ENCODE data around the gene SIM2.

The SIM2 gene

DNA sequence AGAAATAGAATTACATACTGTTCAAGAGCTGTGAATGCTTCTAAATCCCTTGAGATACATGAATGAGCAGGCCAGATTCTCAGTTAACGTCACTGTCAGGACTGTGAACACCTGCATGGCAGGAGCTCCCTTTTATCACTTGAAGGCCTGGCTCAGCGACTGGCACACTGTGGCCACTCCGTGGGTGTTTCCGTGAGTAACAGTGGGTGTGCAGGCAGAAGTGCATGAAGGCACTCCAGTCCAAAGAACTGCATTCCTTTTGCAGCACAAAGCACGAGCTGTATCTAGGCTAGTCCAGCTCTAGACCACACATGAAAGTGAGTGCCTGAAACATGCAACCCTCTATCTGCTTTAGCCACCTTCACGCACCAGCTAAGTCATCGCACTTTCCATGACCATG lies 9.6 kb upstream of the SIM2 start:
- DNase-seq, result no peak

DNA sequence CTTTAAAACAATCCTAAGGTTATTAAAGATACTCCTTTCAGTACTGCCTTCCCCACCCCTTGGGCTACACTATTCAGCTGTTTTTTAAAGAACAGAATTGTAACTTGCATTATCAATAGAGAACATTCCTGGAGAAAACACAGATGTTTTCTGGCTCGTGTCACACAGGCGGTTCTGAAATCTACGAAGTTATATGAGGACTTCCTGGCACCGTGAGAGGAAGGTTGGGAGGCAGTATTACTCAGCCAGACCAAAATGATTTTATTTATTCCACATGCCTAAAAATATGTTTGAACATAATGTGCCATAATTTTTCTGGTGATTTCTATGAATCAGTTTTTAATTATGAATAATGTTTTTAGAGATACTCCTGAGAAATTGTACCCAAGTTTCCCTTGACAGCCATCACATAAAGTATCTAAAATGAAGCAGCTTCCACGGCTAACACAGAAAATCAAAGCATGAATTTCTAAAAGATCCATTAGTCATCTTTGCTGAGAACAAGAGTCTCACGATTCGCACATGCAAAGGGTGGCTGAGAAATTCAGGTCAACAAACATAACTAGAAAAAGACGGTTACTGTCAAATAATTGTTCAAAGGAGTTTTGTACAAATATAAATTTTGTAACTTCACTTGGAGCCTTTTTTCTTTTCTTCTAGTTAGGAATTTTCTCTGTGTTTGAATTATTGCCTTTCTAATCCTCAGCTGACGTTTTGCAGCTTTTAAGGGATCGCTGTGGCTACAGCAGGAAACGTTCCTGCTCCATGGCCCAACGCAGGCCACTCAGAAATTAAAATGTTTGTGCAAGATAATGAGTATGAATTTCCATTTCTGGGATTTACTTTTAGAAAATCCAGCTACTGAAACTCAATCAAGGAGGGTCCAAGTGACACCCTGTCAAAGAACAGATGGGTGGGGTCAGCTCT lies 8.0 kb upstream of the SIM2 start:
- no peak for DNase-seq

DNA sequence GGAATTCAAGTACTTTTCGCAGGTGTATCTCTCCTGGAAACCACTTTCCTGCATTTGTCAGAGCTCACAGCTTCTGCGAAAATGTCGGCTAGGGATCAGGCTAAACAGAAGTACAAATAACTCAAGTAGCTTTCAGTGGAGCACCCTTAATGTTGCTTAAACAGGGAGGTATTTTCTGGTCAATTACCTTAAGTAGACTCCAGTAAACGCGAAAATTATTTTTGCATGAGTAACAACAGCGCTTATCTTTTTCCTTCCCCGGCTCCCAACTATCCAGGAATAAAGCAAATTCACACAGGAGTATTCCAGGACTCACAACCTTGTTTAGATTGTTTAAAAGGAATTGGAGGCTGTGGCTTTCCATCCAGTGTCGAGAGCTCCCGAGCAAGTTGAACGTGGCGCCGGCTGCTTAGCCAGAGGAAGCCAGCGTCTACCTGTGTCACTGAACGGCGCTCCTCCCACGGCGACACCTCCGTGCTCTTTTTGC lies 7.3 kb upstream of the SIM2 start:
- no peak for DNase-seq

DNA sequence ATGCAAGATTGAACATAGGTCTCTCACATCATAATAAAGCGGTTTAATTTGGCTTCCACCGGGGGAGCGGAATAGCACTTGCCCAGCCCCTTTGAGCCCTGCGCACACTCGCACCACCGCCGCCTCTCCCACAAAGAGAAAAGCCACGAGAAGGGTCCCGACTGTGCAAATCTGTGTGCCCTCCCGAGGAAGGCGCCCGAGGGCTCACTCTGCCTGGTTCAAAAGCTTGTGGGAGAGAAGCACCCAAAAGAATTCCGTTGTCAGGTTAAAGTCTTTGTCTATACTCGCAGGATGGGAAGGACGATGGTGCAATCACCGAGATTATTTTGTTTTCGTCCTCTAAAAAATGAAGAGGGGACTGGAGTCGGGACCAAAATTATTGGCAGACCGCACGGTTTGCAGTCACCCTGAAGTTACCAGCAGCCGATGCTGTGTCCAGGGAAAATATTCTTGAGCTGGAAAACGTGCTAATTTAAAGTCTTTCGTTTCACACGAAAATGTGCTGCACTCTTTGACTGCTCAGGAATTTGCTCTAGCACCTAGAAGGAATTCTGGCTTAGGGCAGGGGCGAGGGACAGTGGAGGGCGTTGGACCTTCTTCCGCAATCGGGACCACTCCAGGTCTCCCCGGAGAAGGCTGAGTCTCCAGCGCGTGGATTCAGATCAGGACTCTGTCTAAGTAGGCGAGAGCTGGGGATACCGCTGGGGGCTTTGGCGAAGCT lies 6.6 kb upstream of the SIM2 start:
- no peak for DNase-seq

DNA sequence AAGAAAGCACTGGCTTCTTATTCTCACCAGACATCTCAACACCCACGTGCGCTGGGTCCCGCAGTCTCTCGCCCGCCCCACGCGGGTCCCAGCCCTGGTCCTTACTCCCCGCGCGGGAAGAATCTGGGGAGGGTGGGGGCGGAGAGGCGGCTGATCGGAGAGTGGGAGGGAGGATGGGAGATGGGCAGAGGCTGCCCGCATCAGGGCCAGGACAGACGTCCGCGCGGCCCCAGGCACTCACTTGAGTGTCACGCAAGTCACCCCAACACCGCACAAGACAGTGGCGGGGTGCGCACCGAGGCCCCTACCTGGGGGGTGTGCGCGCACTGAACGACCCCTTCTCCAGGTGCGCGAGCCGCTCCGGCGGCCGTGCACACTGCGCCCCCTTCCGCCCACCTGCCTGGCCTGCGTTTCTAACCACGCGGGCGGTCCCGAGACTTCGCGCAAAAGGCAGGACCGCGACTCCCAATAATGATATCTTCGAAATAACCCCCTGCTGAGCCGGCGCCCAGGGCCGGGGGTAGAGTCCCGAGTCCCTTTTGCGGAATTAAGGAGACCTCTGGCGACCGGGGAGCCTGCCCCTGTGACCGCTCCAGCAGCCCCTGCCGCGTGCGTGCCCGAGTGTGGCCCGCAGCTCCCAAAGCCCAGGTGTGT lies 6.0 kb upstream of the SIM2 start:
- no peak for DNase-seq

DNA sequence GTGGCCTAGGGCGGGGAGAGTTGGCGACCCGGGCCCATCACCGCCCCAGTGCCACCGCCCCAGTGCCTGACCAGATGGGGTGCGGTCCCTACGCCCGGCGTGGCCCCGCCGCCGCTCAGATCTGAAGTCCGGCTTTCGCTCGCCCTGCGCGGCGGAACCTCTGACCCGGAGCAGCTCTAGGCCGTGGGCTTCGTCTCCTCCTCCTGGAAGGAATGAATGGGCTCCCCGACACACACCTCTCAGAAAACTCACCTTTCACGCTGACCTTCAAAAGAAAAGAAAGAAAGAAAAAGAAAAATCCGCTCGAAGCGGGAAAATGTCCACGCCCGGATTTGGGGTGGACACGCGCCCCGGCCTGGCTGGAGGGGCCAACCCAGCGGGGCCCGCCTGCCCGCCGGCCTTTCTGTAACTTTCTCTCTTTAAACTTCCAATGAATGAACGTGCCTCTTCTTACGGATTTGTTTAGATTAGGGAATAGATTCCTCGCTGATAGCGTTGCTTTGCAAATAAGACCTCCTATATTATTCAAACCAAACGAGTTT lies 5.4 kb upstream of the SIM2 start:
- DNase-seq, result no peak

DNA sequence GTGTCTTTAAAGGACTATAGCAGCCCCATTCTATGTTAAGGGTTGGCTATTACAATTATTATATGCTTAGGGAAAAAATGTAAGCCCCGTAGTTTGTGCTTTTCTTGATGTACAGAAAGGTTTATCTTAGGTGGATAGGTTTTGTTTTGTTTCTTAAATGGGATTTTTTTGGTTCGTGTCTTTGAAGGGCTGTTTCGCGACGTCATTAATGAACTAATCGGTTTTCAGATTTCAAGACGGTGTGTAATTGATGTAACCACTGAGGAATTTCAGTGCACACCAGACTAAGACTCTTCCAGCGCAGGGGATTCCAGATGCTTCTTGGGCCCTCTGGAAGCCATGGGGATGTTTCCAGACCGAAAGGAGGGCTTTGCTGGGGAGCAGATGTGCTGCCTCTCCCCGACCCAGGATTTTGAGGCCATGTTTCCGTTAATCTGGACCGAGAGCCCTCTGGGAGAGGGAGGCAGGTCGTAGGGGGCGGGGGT lies 4.8 kb upstream of the SIM2 start:
- DNase-seq, result no peak

DNA sequence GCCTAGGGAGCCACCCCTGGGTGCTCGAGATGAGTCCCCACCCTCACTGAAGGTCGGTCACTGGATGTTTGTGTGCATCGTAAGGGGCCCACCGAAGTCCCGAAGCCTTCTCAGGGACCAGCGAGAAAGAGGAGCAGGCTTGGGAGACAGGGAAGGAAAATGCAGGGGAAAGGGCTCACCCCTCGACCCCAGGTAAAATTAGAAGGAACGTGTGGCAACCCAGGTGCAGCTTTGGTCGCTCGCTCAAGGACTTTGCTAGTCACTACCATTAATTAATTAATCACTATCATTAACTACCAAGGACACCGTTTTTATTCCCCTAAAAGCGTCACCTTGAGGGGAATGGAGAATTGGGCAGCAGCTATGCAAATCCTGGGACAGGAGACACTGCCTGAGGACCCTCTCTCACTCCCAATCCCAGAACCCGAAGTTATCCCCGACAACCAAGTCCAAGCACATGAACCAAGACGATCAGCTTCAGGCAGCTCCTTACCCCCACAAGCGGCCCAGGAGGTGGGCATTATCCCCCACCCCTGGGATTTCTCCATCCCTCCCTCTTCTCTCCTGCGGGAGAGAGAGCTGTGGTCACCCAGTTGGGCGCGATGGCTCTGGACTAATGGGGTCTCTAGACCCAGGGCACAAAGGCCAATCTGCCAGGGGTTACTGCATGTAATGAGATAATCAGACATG lies 4.2 kb upstream of the SIM2 start:
- DNase-seq, result no peak

DNA sequence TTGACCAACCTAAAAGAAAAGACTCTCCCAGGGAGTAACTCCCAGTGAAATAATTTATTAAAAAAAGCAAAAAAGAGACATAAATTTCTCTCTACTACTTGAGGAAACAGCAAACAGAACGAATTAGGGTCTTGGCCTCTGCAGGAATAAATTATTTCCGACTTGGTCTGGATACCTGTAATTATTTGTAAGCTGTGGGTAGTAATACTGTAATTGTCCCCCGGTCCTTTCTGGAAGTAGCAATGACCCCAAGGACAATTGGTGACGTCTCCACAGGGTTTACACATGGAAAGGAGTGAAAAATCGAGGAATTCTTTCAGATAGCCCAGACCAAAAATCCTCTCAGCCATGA lies 3.7 kb upstream of the SIM2 start:
- DNase-seq, result no peak

DNA sequence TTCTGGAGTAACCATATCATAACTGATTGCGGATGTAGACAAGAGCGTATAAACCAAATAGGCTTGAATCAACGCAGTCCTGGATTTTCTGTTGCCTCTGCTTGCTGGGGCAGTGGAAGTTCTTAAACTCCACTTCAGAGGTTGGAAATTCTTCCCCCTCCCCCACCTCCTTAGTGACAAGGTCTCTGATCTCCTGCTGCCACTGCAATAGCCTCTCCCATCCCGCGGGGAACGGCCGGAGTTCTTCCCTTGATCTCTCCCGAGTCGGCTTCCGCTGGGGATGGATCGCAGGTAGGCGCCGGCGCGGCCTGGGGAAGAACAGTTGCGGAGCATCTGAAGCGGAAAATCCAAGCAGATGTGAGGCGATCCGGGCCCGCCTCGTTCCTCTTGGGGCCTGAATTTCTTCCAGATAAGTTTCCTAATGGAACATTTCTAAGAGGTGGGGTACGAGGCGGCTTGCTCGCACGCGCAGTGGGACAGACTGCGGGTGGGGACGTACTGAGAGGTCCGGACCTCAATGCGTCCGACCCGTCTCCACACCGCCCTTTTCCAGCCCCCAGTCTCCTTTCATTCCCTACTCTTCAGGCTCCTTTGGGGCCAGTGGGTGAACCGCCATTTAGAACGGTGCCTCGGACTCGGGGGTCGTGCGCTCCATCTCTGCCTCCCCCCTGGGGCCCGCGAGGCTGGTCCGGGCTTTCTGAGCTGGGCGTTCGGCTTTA lies 3.1 kb upstream of the SIM2 start:
- DNase-seq, result no peak

DNA sequence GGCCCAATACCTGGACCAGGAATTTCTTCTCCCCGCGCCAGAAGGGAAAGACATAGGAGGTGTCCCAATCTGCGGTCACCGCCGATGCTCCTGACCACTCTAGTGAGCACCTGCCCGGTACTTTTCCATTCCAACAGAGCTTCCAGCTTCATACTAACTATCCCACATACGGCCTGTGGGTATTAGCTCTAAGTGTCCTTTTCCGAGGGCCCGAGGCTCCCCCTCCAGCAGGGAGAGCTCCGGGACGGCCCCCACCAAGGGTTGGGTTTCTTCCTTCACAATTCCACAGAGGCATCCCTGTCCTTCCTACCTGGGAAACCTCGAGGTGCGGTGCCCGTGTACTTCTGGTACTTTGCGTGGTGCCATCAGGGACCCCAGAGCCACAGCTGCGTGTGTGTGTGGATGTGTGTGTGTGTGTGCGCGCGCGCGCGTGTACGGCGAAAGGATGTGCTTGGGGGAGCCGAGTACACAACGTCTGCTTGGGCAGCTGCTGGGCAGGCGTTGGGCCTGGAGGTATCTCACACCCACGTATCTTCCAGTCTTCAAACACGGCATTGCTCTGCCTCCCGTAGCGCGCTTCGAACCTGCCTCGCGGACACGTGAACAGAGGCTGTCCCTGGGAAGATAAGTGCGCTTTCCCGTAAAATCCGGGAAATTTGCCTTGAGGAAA lies 2.4 kb upstream of the SIM2 start:
- DNase-seq, result no peak

DNA sequence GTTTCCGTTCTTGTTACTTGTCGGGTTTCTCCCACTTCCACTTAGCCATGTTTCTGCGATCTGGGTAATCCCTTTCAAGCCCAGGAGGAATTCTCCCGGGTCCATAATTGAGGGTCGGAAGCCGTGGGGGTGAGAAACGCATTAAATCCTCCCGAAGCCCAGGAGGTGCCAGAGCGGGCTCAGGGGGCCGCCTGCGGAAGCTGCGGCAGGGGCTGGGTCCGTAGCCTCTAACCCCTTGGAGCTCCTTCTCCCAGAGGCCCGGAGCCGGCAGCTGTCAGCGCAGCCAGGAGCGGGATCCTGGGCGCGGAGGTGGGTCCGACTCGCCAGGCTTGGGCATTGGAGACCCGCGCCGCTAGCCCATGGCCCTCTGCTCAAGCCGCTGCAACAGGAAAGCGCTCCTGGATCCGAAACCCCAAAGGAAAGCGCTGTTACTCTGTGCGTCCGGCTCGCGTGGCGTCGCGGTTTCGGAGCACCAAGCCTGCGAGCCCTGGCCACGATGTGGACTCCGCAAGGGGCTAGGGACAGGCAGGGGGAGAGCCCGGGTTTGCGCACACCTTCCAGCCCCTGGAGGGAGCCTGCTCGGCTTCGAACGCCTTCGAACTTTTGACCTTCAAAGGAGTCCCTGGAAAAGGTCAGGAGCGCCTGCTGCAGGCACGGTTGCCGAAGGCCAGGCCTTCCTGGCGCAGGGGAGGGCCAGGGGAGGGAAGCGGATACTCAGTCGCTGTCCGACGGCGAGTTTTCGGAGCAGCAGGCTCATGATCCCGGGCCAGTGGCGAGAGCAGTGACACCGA lies 1.7 kb upstream of the SIM2 start:
- DNase-seq, result no peak

DNA sequence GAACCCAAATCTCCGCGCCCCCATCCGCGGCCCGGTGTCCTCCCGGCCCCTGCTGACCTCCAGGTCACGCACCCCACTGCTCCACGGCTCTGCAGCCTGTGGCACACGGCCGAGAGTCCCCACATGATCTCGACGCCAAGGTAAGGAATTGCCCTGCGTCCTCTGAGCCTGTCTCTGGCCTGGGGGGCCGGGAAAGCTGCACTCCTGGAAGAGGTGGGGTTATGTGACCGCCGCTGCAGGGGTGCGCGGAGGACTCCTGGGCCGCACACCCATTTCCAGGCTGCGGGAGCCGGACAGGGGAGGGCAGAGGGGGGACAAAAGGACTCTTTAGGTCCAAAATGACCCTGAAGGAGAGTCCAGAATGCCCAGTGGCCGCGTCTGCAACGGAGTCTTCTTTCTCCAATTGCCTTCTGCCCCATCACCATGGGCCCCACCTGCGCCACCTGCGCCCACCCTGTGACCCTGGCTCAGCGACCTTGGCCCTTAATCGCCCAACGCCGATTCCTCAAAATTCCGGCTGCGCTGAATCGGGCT lies 997 bp upstream of the SIM2 start:
- no peak for DNase-seq

DNA sequence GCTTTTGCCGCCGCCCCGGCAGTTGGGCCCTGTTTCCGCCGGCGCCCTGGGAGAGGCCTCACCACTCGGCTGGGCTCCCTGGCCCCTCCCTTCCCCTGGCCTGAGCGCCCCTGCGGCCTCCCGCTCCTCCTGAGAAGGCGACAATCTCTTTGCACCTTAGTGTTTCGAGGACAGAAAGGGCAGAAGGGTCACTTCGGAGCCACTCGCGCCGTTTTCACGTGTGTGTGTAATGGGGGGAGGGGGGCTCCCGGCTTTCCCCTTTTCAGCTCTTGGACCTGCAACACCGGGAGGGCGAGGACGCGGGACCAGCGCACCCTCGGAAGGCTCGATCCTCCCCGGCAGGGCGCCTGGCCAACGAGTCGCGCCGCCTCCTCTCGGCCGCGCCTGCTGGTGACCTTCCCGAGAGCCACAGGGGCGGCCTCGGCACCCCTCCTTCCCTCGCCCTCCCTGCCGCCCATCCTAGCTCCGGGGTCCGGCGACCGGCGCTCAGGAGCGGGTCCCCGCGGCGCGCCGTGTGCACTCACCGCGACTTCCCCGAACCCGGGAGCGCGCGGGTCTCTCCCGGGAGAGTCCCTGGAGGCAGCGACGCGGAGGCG lies 432 bp upstream of the SIM2 start:
- no peak for DNase-seq

DNA sequence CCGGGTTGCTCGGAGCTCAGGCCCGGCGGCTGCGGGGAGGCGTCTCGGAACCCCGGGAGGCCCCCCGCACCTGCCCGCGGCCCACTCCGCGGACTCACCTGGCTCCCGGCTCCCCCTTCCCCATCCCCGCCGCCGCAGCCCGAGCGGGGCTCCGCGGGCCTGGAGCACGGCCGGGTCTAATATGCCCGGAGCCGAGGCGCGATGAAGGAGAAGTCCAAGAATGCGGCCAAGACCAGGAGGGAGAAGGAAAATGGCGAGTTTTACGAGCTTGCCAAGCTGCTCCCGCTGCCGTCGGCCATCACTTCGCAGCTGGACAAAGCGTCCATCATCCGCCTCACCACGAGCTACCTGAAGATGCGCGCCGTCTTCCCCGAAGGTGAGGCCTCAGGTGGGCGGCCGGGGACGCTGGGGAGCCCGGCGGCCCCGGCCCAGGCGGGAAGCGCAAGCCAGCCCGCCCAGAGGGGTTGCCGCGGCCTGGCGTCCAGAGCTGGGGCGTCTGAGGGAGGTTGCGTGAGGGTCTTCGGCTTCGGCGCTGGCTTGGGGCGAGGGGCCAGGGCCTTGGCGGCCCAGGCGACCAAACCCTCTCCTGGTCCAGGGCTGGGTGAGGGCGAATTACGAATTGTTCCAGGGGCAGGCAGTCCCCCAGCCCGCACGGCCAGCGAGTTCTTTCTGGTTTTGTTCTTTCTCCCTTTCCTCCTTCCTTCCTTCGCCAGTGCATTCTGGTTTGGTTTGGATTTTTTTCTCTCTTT lies 805 bp downstream of the SIM2 start:
- DNase-seq, result no peak

DNA sequence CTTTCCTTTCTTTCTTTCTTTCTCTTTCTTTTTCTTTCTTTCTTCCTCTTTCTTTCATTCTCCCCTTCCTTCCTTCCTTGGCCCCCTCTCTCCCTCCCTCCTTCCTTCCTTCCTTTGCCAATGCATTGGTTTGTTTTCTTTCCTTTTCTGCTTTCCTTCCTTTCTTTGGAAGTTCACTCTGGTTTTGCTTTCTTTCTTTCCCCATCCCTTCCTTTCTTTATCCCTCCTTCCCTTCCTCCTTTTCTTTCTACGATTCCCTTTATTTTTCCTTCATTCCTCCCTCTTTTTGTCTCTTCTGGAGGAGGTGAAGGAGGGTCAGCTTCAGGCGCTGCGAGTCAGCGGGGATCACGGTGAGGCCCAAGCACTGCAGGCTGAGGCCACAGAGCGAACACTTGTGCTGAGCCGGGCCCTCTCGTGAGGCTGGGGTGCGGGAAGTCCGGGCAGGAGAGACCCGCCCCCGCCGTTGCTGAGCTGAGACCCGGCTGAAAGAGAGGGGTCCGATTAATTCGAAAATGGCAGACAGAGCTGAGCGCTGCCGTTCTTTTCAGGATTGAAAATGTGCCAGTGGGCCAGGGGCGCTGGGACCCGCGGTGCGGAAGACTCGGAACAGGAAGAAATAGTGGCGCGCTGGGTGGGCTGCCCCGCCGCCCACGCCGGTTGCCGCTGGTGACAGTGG lies 1.5 kb downstream of the SIM2 start:
- DNase-seq, result no peak

DNA sequence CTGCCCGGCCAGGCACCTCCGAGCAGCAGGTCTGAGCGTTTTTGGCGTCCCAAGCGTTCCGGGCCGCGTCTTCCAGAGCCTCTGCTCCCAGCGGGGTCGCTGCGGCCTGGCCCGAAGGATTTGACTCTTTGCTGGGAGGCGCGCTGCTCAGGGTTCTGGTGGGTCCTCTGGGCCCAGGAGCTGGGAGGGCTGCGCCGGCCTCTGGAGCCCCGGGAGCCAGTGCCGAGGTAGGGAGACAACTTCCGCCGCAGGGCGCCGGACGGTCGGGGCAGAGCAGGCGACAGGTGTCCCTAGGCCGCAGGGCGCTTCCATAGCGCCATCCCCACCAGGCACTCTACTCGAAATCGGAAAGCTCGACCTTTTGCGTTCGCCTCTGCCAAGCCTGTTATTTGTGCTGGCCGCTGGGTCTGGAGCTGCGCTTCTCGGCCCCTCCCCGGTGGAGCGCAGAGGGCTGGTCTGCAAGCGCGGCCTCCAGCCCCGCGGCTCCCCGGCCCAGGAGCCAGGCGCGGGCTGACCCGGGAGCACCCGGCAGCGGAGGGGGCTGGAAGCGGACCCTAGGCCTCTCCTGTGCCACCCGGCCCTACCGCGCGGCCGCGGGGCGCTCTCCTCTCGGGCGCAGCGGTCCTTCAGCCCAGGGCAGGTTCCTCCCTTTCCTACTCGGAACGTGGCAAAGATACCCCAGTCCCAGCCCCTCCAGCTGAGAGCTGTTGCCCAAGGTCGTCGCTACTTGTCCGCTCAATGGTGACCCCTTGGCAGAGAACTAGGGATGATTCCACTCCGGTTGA lies 2.2 kb downstream of the SIM2 start:
- DNase-seq, result no peak
